Stomach (tissue), 4 donors: ENCODE results near the gene CCBE1.

Experiments used
- EP300 ChIP-seq: sonication (generic); formaldehyde crosslinking; IDR thresholded peaks from one replicate; pipeline ENCODE4 v1.6.1; 2017; ENCODE audit warnings: antibody characterized with exemption
- POLR2A ChIP-seq, 4 donors: fragments of 450-650 bp; IDR thresholded peaks; one replicate each; pipeline ENCODE4 v1.6.1; 2016; ENCODE audit warnings: antibody characterized with exemption in 4 of 4, control low read depth in 2 of 4, mild to moderate bottlenecking in 1 of 4, moderate library complexity in 1 of 4
- POLR2AphosphoS5 ChIP-seq, 3 donors: sonication (generic); formaldehyde crosslinking; IDR thresholded peaks; one replicate each; pipeline ENCODE4 v1.6.1; 2016; ENCODE audit warnings: antibody characterized with exemption in 3 of 3
- TF ChIP-seq, protein P1 (sequence below), 7 experiments: fragments of 450-650 bp in 4 of 7; fragments of 200-600 bp in 3 of 7; sonication (generic) in 3 of 7; IDR thresholded peaks; one replicate each; pipeline ENCODE4 v1.5.1; 2016 to 2019; ENCODE audit warnings: antibody characterized with exemption in 7 of 7, control low read depth in 2 of 7, mild to moderate bottlenecking in 1 of 7

GRCh38 chr18:59426855-59427254 lies 270.4 kb downstream of the CCBE1 start:
- TF ChIP-seq, protein P1, sequence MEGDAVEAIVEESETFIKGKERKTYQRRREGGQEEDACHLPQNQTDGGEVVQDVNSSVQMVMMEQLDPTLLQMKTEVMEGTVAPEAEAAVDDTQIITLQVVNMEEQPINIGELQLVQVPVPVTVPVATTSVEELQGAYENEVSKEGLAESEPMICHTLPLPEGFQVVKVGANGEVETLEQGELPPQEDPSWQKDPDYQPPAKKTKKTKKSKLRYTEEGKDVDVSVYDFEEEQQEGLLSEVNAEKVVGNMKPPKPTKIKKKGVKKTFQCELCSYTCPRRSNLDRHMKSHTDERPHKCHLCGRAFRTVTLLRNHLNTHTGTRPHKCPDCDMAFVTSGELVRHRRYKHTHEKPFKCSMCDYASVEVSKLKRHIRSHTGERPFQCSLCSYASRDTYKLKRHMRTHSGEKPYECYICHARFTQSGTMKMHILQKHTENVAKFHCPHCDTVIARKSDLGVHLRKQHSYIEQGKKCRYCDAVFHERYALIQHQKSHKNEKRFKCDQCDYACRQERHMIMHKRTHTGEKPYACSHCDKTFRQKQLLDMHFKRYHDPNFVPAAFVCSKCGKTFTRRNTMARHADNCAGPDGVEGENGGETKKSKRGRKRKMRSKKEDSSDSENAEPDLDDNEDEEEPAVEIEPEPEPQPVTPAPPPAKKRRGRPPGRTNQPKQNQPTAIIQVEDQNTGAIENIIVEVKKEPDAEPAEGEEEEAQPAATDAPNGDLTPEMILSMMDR (IDR thresholded peaks at IDR 0.05): no peak
- no peak for TF ChIP-seq POLR2AphosphoS5 (IDR thresholded peaks at IDR 0.05)
- no peak for TF ChIP-seq EP300
- no peak for TF ChIP-seq POLR2A (IDR thresholded peaks at IDR 0.05)
